Fibroblast of lung (primary cell): ENCODE data around the gene DLD. TPM values are rescaled to one million over a fixed set of nuclear protein-coding genes. Genes with fewer than 3 reads are reported as not detected.
A peak's percentile ranks its signal among the peaks of the same experiment; 100 is the strongest.

ENCODE experiments used
- DNase-seq, 2 donors: peaks; one replicate each; pipeline versions ENCODE4 v3.0.0 to v3.0.0-alpha.2; 2010; ENCODE audit warnings: low read depth in 2 of 2
- H2AFZ ChIP-seq: 2 replicates; pipeline ENCODE4 v1.5.1; 2012; ENCODE audit warnings: low read length, control low read depth, inconsistent platforms
- H3K27ac ChIP-seq: 2 replicates; pipeline ENCODE4 v1.5.1; 2011; ENCODE audit warnings: low read length, control low read depth; ENCODE audit not compliant: insufficient read depth
- H3K27me3 ChIP-seq: 2 replicates; pipeline ENCODE4 v1.5.1; 2011; ENCODE audit warnings: mild to moderate bottlenecking, low read length; ENCODE audit not compliant: control insufficient read depth, insufficient read depth
- H3K36me3 ChIP-seq: 2 replicates; pipeline ENCODE4 v1.5.1; 2011; ENCODE audit warnings: low read length; ENCODE audit not compliant: control insufficient read depth, insufficient read depth
- H3K4me1 ChIP-seq: 2 replicates; pipeline ENCODE4 v1.5.1; 2011; ENCODE audit warnings: low read length; ENCODE audit not compliant: control insufficient read depth, insufficient read depth; ENCODE audit errors: extremely low read depth
- H3K4me2 ChIP-seq: 2 replicates; pipeline ENCODE4 v1.5.1; 2011; ENCODE audit warnings: low read length, control low read depth; ENCODE audit not compliant: insufficient read depth; ENCODE audit errors: extremely low read depth
- H3K4me3 ChIP-seq, 4 experiments: fragments of 200-600 bp in 1 of 4; sonication (generic) in 1 of 4; replicated peaks in 1 of 4; 2 replicates each; pipeline ENCODE4 v1.5.1; 2011 to 2016; ENCODE audit warnings: low read length in 4 of 4, low read depth in 3 of 4, mild to moderate bottlenecking in 3 of 4, control low read depth in 2 of 4, inconsistent platforms in 1 of 4, mixed read lengths in 1 of 4; ENCODE audit not compliant: insufficient read depth in 1 of 4; ENCODE audit errors: control extremely low read depth in 1 of 4
- H3K79me2 ChIP-seq: 2 replicates; pipeline ENCODE4 v1.5.1; 2012; ENCODE audit warnings: mild to moderate bottlenecking, low read length, inconsistent platforms; ENCODE audit not compliant: control insufficient read depth, insufficient read depth
- H3K9ac ChIP-seq: 2 replicates; pipeline ENCODE4 v1.5.1; 2011; ENCODE audit warnings: mild to moderate bottlenecking, low read length, control low read depth; ENCODE audit not compliant: insufficient read depth
- H3K9me3 ChIP-seq: 2 replicates; pipeline ENCODE4 v1.5.1; 2012; ENCODE audit warnings: low read depth, low read length; ENCODE audit not compliant: control insufficient read depth, insufficient read depth
- H4K20me1 ChIP-seq: 2 replicates; pipeline ENCODE4 v1.5.1; 2011; ENCODE audit warnings: low read length; ENCODE audit not compliant: control insufficient read depth, insufficient read depth; ENCODE audit errors: extremely low read depth
- CTCF ChIP-seq, 2 donors: IDR thresholded peaks in 1 of 2; conservative IDR thresholded peaks in 1 of 2; 1 replicate in 1 of 2; 2 replicates in 1 of 2; pipeline ENCODE4 v1.5.1; 2011 to 2012; ENCODE audit warnings: low read length in 2 of 2, control low read depth in 1 of 2, inconsistent platforms in 1 of 2, low read depth in 1 of 2, mild to moderate bottlenecking in 1 of 2
- EZH2 ChIP-seq: IDR thresholded peaks from 2 replicates; pipeline ENCODE4 v1.5.1; 2012; ENCODE audit warnings: low read length, control low read depth, mild to moderate bottlenecking; ENCODE audit errors: missing control alignments
- polyA plus RNA-seq, 2 donors: library from polyadenylated mRNA; depleted of rRNA in 1 of 2; stranded (reverse) in 1 of 2; unstranded in 1 of 2; fragments of >200 nt; gene quantifications; 2 replicates each; pipeline ENCODE4 v1.2.1, GENCODE V29; 2011 to 2012; ENCODE audit warnings: missing spikeins in 1 of 2
- total RNA-seq: library from RNA; depleted of rRNA; stranded (reverse); fragments of >200 nt; gene quantifications from 2 replicates; pipeline ENCODE4 v1.2.1, GENCODE V29; 2014

The DLD gene
- total and polyA plus RNA-seq, 2 donors (not counting 1 experiment from before 2014, with no cell fraction given) = 48.6 to 160 TPM

GRCh38 chr7:107850216-107850615, 40.8 kb upstream of the DLD start:
- Histone ChIP-seq H3K4me3 (no peak overlapping the region), H3K9ac (no peak overlapping the region), H3K36me3 (no peaks in the 10 kb centered on the region), H3K27ac (no peak overlapping the region), H3K4me1 (no peaks in the 10 kb centered on the region), H3K4me2 (no peak overlapping the region), H3K27me3 (no peaks in the 10 kb centered on the region), H2AFZ (no peak overlapping the region), H3K79me2 (no peaks in the 10 kb centered on the region), H4K20me1 (no peaks in the 10 kb centered on the region), H3K9me3 (no peaks in the 10 kb centered on the region)
- TF ChIP-seq EZH2 (no peak), CTCF (conservative IDR thresholded peaks at IDR 0.05 in 1 of 2, IDR thresholded peaks at IDR 0.05 in 1 of 2; ENCODE audit: low read depth in 1 of 2, low read length in 2 of 2) (no peak)
- DNase-seq = no peak

GRCh38 chr7:107850643-107851042, 40.3 kb upstream of the DLD start:
- Histone ChIP-seq H3K4me1 (no peaks in the 10 kb centered on the region), H3K27me3 (no peaks in the 10 kb centered on the region), H3K4me3 (no peak overlapping the region), H3K9ac (no peak overlapping the region), H3K27ac (no peak overlapping the region), H3K4me2 (no peak overlapping the region), H2AFZ (no peak overlapping the region), H3K36me3 (no peaks in the 10 kb centered on the region), H4K20me1 (no peaks in the 10 kb centered on the region), H3K79me2 (no peaks in the 10 kb centered on the region), H3K9me3 (no peaks in the 10 kb centered on the region)
- peak in 1 of 2 donors; percentile 14 for DNase-seq
- TF ChIP-seq EZH2 (no peak), CTCF (conservative IDR thresholded peaks at IDR 0.05 in 1 of 2, IDR thresholded peaks at IDR 0.05 in 1 of 2; ENCODE audit: low read depth in 1 of 2, low read length in 2 of 2) (no peak)

GRCh38 chr7:107854454-107854853, 36.5 kb upstream of the DLD start:
- peak in 1 of 2 donors; percentile 11 for DNase-seq
- no peaks in the 10 kb centered on the region for H3K9me3 ChIP-seq
- TF ChIP-seq CTCF (conservative IDR thresholded peaks at IDR 0.05 in 1 of 2, IDR thresholded peaks at IDR 0.05 in 1 of 2; ENCODE audit: low read depth in 1 of 2, low read length in 2 of 2) (no peak), EZH2 (no peak)

More at GRCh38 chr7:107854454-107854853, 36.5 kb upstream of the DLD start:
- Histone ChIP-seq H3K27me3 (no peaks in the 10 kb centered on the region), H3K4me1 (no peaks in the 10 kb centered on the region), H3K4me2 (no peak overlapping the region), H2AFZ (no peak overlapping the region), H3K79me2 (no peaks in the 10 kb centered on the region), H3K36me3 (no peaks in the 10 kb centered on the region), H4K20me1 (no peaks in the 10 kb centered on the region), H3K9ac (no peak overlapping the region), H3K4me3 (no peak overlapping the region), H3K27ac (no peak overlapping the region)
